Stimulated activated naive CD4-positive, alpha-beta T cell treated with Interleukin-2 at 50 U/mL for 16 hours (primary cell): Measurements from ENCODE around the gene LRR1.

Source experiments
- DNase-seq: peaks from one replicate; lab custom pipeline; 2025; lab: John Stamatoyannopoulos, UW

The LRR1 gene, protein sequence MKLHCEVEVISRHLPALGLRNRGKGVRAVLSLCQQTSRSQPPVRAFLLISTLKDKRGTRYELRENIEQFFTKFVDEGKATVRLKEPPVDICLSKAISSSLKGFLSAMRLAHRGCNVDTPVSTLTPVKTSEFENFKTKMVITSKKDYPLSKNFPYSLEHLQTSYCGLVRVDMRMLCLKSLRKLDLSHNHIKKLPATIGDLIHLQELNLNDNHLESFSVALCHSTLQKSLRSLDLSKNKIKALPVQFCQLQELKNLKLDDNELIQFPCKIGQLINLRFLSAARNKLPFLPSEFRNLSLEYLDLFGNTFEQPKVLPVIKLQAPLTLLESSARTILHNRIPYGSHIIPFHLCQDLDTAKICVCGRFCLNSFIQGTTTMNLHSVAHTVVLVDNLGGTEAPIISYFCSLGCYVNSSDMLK

DNA sequence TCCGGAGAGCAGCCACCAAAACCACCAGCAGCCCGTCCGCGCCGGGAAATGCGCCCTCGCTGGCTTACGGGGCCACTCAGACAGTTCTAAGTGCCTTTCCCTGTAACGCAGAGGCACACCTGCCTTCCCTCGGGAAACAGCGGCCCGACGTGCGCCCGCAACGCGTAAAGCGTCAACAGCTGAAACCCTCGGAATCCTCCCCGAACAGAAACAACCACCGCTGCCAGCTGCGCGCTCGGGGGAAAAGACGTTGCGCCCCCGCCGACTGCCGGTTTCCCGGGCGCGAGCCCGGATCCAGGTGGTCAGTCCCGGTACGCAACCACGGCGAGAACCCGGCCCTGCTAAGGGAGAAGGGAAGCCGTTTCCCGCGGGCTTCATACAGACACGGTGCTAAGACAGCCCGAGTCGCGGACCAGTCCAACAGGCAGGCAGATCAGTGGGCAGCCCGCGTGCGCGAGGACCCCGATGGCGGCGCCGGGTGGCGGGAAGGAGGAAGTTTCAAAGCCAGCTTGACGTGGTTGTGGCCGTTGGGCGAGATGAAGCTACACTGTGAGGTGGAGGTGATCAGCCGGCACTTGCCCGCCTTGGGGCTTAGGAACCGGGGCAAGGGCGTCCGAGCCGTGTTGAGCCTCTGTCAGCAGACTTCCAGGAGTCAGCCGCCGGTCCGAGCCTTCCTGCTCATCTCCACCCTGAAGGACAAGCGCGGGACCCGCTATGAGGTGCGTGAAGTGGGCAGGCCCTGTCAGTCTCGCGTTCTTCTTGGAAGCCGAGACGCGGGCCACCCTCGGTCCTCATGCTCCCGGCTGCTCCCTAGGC, at the start of gene LRR1:
Gene LRR1, plus strand, starts transcription at position 456 of the 816 bp plus-strand sequence. Its CDS starts 81 bp downstream, at position 537.
- DNase-seq: peak; percentile 82

- DNase-seq: no peak
Measured at GRCh38 chr14:49549446-49549845, 49.3 kb upstream of the LRR1 start.

DNA sequence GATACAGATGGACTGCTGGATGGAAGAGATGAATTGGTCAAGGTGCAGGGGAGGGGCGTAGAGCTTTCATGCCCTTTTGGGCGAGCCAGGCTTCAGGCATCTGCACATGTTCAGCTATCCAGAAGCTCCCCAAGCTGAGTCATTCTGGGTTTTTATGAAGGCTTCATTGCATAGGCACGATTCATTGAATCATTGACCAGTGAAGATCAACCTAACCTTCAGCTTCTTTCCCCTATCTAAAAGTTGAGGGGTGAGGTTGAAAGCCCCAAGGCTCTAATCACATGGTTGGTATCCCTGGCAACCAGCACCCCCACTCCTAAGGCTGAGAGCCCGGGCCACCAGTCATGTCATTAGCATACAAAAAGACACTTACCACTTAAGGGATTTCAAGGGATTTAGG, 48.9 kb upstream of the LRR1 start:
- DNase-seq: no peak

GRCh38 chr14:49550286-49551184, 48.2 kb upstream of the LRR1 start:
- DNase-seq: no peak

DNA sequence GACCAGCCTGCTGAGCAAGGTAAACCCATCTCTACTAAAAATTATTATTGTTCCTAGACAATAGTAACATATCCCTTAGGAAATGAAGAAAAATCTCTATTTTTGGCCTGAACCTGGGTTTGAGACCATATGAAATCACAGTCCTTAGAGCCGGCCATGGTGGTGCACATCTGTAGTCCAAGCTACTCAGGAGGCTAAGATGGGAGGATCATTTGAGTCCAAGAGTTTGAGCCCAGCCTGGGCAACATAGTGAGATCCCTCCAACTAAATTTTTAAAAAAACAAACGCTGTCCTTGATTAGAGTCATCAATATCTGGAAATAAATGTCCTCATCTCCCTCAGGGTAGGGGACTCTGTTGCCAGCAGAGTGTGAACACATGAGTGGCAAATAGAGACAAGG, 47.2 kb upstream of the LRR1 start:
- DNase-seq: no peak

DNA sequence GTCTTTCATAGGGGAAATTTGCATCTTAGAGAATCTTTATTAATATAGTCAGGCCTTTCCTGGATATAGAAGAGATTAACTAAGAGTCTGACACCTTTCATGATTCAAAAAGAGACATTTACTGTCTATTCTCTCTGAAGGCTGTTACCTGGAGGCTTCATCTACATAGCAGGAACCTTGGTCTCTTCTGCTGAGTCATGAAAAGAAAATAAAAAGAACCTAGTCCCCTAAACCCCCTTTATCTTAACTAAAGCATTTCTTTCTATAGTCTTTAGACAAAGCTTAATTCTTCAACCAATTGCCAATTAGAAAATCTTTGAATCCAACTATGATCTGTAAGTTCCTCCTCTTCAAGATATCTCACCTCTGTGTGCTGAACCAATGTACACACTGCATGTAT, 45.6 kb upstream of the LRR1 start:
- no peak for DNase-seq

GRCh38 chr14:49553892-49554291, 44.8 kb upstream of the LRR1 start:
- no peak for DNase-seq

- DNase-seq: no peak
Measured at GRCh38 chr14:49559979-49560768, 38.6 kb upstream of the LRR1 start.

DNA sequence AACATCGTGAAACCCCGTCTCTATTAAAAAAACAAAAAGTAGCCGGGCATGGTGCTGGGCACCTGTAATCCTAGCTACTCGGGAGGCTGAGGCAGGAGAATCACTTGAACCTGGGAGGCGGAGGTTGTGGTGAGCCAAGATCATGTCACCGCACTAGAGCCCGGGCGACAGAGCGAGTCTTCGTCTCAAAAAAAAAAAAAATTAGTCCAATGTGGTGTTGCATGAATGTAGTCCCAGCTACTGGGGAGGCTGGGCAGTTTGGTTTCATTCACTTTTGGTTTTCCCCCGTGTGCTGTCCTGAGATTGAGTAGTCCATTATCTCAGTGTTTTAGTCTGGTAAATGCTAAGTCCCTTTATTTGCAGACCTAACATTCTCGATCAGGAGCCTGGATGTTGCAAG, 32.0 kb upstream of the LRR1 start:
- no peak for DNase-seq

- DNase-seq: no peak
Measured at GRCh38 chr14:49569281-49569680, 29.5 kb upstream of the LRR1 start.

- DNase-seq: no peak
Measured at GRCh38 chr14:49574038-49574437, 24.7 kb upstream of the LRR1 start.

DNA sequence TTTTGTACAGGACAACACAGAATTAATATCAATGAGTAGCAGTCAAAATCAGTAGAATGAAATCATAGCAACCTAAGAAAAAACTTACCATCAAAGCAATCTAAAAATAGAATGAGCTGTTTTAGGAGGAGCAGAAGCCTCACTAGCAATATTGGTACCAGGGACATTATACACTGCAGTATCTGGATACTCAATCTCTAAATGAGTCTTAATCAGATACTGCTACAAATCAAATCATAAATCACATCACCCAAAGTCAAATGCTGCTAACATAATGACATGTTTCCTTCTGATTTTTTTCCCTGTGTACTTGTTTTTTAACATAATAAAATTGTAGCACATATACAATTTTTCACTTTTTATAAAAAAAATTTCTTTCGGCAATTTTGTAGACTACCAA, 20.6 kb upstream of the LRR1 start:
- DNase-seq: no peak

DNA sequence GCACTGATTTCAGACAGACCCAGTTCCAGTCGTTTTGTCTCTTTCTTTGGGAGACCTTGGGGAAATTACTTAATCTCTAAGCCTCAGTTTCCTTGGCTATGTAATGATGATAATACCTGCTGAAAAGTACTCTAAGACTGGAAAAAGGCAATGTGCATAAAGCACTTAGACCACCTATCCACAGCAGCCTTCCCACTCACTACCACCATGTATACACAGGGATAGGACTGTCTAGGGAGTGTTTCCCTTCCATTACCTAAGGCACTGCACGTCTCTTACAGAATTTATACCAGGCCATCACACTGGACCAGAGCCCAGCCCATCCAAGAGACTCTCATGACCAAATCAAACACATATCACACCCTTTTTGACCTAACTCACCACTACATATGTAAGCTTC, 18.9 kb upstream of the LRR1 start:
- no peak for DNase-seq

- no peak for DNase-seq
Measured at GRCh38 chr14:49581209-49582112, 17.3 kb upstream of the LRR1 start.

- DNase-seq: no peak
Measured at GRCh38 chr14:49582113-49582977, 16.4 kb upstream of the LRR1 start.

DNA sequence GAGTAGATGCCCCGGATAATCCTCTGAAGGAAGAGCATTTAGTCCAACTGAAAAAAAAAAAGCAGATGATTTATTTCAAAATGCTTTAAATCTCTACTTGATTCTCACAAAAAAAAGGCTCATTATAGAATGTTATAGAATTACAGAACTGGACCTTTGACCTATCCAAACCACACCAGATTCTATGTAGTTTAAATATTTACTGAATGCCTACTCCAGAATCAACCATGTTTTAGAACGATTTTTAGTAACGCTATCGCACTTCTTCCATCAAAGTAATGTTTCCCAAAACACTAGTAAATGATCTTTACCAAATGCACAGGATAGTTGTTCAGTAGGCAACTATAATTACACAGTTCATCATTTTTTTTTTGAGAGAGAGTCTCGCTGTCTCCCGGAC, 15.1 kb upstream of the LRR1 start:
- DNase-seq: no peak

GRCh38 chr14:49584058-49584457, 14.7 kb upstream of the LRR1 start:
- DNase-seq: no peak

- peak; percentile 14 for DNase-seq
Measured at GRCh38 chr14:49584981-49585640, 13.6 kb upstream of the LRR1 start.
